KBM-7 (cell line): Measurements from ENCODE around the gene MYL12B.

Experiments
- DNase-seq: peaks from one replicate; pipeline ENCODE4 v3.0.0-alpha.2; 2015
- in situ Hi-C: fragments of 300-500 bp; cut with MboI; formaldehyde crosslinking; loops from 2 replicates; pipeline ENCODE4 v1.14.3; 2020; ENCODE audit warnings: low sequenced_read_pairs, low pct_unique_long_range_greater_than_20kb, mixed read lengths

MYL12B gene

GRCh38 chr18:3233433-3234168 is 28.3 kb upstream of the MYL12B start:
- in situ Hi-C loops: no loop called here
- no peak for DNase-seq

GRCh38 chr18:3234457-3234856 is 27.5 kb upstream of the MYL12B start:
- DNase-seq: no peak
- in situ Hi-C loops: no loop called here

- in situ Hi-C loops: no loop called here
- DNase-seq: no peak
Measured at GRCh38 chr18:3235846-3236245, 26.1 kb upstream of the MYL12B start.

GRCh38 chr18:3236470-3236869 is 25.5 kb upstream of the MYL12B start:
- DNase-seq: no peak
- in situ Hi-C loops: no loop called here

- DNase-seq: no peak
- in situ Hi-C loops: no loop called here
Measured at GRCh38 chr18:3238742-3239141, 23.2 kb upstream of the MYL12B start.

GRCh38 chr18:3245185-3245564 is 16.8 kb upstream of the MYL12B start:
- DNase-seq: no peak
- in situ Hi-C loops: no loop called here

GRCh38 chr18:3245853-3246634 is 15.9 kb upstream of the MYL12B start:
- in situ Hi-C loops: no loop called here

GRCh38 chr18:3246635-3247239 is 15.2 kb upstream of the MYL12B start:
- in situ Hi-C loops: no loop called here
- no peak for DNase-seq

More at GRCh38 chr18:3245853-3246634, 15.9 kb upstream of the MYL12B start:
- DNase-seq: peak; percentile 89

- DNase-seq: peak; percentile 99
- in situ Hi-C loops: no loop called here
Measured at GRCh38 chr18:3247240-3248061, 14.5 kb upstream of the MYL12B start, which contains the start of gene MYL12A. Gene MYL12A, plus strand, starts transcription at chr18:3247801. Its CDS starts 5,447 bp downstream, at chr18:3253248.

- DNase-seq: no peak
- in situ Hi-C loops: no loop called here
Measured at GRCh38 chr18:3248062-3248657, 13.8 kb upstream of the MYL12B start.

- peak; percentile 56 for DNase-seq
- in situ Hi-C loops: no loop called here
Measured at GRCh38 chr18:3248658-3249359, 13.1 kb upstream of the MYL12B start.

- no peak for DNase-seq
- in situ Hi-C loops: no loop called here
Measured at GRCh38 chr18:3250237-3251107, 11.5 kb upstream of the MYL12B start.

GRCh38 chr18:3251249-3251962 is 10.5 kb upstream of the MYL12B start:
- in situ Hi-C loops: no loop called here
- DNase-seq: no peak

GRCh38 chr18:3251963-3252277 is 10.0 kb upstream of the MYL12B start:
- in situ Hi-C loops: no loop called here
- DNase-seq: no peak

- DNase-seq: no peak
- in situ Hi-C loops: no loop called here
Measured at GRCh38 chr18:3252843-3253242, 9.1 kb upstream of the MYL12B start.

- DNase-seq: no peak
- in situ Hi-C loops: no loop called here
Measured at GRCh38 chr18:3254725-3255124, 7.2 kb upstream of the MYL12B start.

- peak; percentile 58 for DNase-seq
- in situ Hi-C loops: no loop called here
Measured at GRCh38 chr18:3255611-3256165, 6.2 kb upstream of the MYL12B start.
